Spleen (tissue), 11 donors: ENCODE data around the gene CAMTA1. TPM values are rescaled to one million over a fixed set of nuclear protein-coding genes. Genes with fewer than 3 reads are reported as not detected.

Experiments used
- DNase-seq: peaks from one replicate; pipeline ENCODE4 v3.0.0-alpha.2; 2020
- H3K27ac ChIP-seq, 8 donors: fragments of 200-600 bp; sonication (generic) in 7 of 8; 1 replicate in 4 of 8; 2 replicates in 4 of 8; pipeline versions ENCODE4 v1.5.0 to v1.8.0; 2016 to 2021; ENCODE audit warnings: inconsistent platforms in 4 of 8, mild to moderate bottlenecking in 4 of 8, moderate library complexity in 1 of 8
- H3K27me3 ChIP-seq, 7 donors: fragments of 200-600 bp; sonication (generic) in 6 of 7; replicated peaks in 1 of 7; 1 replicate in 4 of 7; 2 replicates in 3 of 7; pipeline versions ENCODE4 v1.5.0 to v1.8.0; 2016 to 2021; ENCODE audit warnings: inconsistent platforms in 3 of 7, mild to moderate bottlenecking in 1 of 7
- H3K36me3 ChIP-seq, 6 donors: fragments of 200-600 bp; sonication (generic) in 5 of 6; 1 replicate in 4 of 6; 2 replicates in 2 of 6; pipeline versions ENCODE4 v1.5.0 to v1.8.0; 2016 to 2021; ENCODE audit warnings: inconsistent platforms in 2 of 6
- H3K4me1 ChIP-seq, 6 donors: fragments of 200-600 bp; sonication (generic) in 5 of 6; 1 replicate in 3 of 6; 2 replicates in 3 of 6; pipeline versions ENCODE4 v1.5.0 to v1.8.0; 2016 to 2021; ENCODE audit warnings: inconsistent platforms in 3 of 6
- H3K4me3 ChIP-seq, 8 donors: fragments of 200-600 bp; sonication (generic) in 7 of 8; 1 replicate in 4 of 8; 2 replicates in 4 of 8; pipeline versions ENCODE4 v1.5.0 to v1.8.0; 2016 to 2021; ENCODE audit warnings: inconsistent platforms in 4 of 8, mild to moderate bottlenecking in 4 of 8, moderate library complexity in 2 of 8
- H3K9me3 ChIP-seq, 8 donors: fragments of 200-600 bp; sonication (generic) in 7 of 8; 1 replicate in 4 of 8; 2 replicates in 4 of 8; pipeline versions ENCODE4 v1.5.0 to v1.8.0; 2016 to 2021; ENCODE audit warnings: inconsistent platforms in 4 of 8
- CTCF ChIP-seq, 11 experiments: fragments of 200-600 bp in 7 of 11; fragments of 450-650 bp in 4 of 11; sonication (generic) in 4 of 11; IDR thresholded peaks in 8 of 11; conservative IDR thresholded peaks in 3 of 11; 1 replicate in 7 of 11; 2 replicates in 4 of 11; pipeline versions ENCODE4 v1.4.0 to v1.8.0; 2016 to 2021; ENCODE audit warnings: antibody characterized with exemption in 11 of 11, inconsistent platforms in 4 of 11, mild to moderate bottlenecking in 1 of 11
- POLR2A ChIP-seq, 3 donors: fragments of 450-650 bp; IDR thresholded peaks; one replicate each; pipeline ENCODE4 v1.5.1; 2017; ENCODE audit warnings: antibody characterized with exemption in 3 of 3, mild to moderate bottlenecking in 1 of 3
- POLR2AphosphoS5 ChIP-seq, 3 donors: sonication (generic); formaldehyde crosslinking; IDR thresholded peaks; one replicate each; pipeline ENCODE4 v1.5.1; 2017; ENCODE audit warnings: antibody characterized with exemption in 3 of 3
- WGBS, 5 donors: extraction: QIAGEN DNeasy Blood & Tissue Kit in 3 of 5; methylation state at CpG; one replicate each; pipeline versions ENCODE4 v1.1.5 to v1.1.7; 2013 to 2018; 5-methylcytosine and 5-hydroxymethylcytosine counted together
- intact Hi-C: fragments of 100-400 bp; cut with DNase I; formaldehyde crosslinking; loops from one replicate; pipeline ENCODE4 v1.15.0; 2023; ENCODE audit warnings: low total_unique reads
- polyA plus RNA-seq, 3 donors: library from polyadenylated mRNA; stranded (reverse); fragments of 200-250 nt; gene quantifications; one replicate each; pipeline ENCODE4 v1.2.1, GENCODE V29; 2013
- total RNA-seq, 7 donors: library from RNA; depleted of rRNA in 3 of 7; stranded (reverse); fragments of >200 nt in 3 of 7; fragmentation: NEBNext Ultra II Directional in 4 of 7; extraction: Animal tissue kit (Norgen Biotek cat#: 25700) in 4 of 7; gene quantifications; one replicate each; pipeline versions ENCODE4 v1.1.0 to v1.2.1, GENCODE V29; 2016 to 2021
- donor health status: healthy with polysubstance abuse.
- donor health status: DM: no; HTN: no; CAD: no; lungs with moderate emphysema.
- donor health status: DM: no; HTN: no; CAD: no.
- donor health status: Bipolar disorder and iron deficiency.
- donor health status: healthy.
- donor health status: DM: no; HTN: no; CAD: no.
- donor health status: DM: yes; HTN: yes; CAD: no.

The CAMTA1 gene
- total and polyA plus RNA-seq, 10 donors = 53.0 to 106 (median 77.3) TPM

- peak; percentile 76 for DNase-seq
- H3K27ac ChIP-seq = peak overlapping the region in 6 of 8 donors; percentile 41 to 75 (median 72)
- H3K27me3 ChIP-seq = no peaks in the 10 kb centered on the region
- intact Hi-C loops = no loop called here
- 45 to 54% (median 49%) methylated on average over 16 to 17 of the region's 17 CpGs for WGBS, 5 donors
- no peaks in the 10 kb centered on the region for H3K36me3 ChIP-seq
- H3K4me1 ChIP-seq = peaks cover 0 to 21% (median 14%) of the 10 kb centered on the region in 6 donors
- no peaks in the 10 kb centered on the region for H3K9me3 ChIP-seq
- no peak for TF ChIP-seq POLR2A (IDR thresholded peaks at IDR 0.05)
- TF ChIP-seq POLR2AphosphoS5 (IDR thresholded peaks at IDR 0.05) = peak in 1 of 3 donors; percentile 67
- no peak overlapping the region for H3K4me3 ChIP-seq
Observed at GRCh38 chr1:7427605-7428300, 642.5 kb downstream of the CAMTA1 start.

GRCh38 chr1:7429290-7429689, 644.0 kb downstream of the CAMTA1 start:
- DNase-seq = no peak
- Histone ChIP-seq H3K27ac (no peak overlapping the region), H3K4me3 (no peak overlapping the region), H3K36me3 (no peaks in the 10 kb centered on the region), H3K9me3 (peaks cover 0 to 7% (median 0%) of the 10 kb centered on the region in 8 donors), H3K27me3 (no peaks in the 10 kb centered on the region), H3K4me1 (peaks cover 3 to 34% (median 21%) of the 10 kb centered on the region in 6 donors)
- TF ChIP-seq CTCF (IDR thresholded peaks at IDR 0.05 in 8 of 11, conservative IDR thresholded peaks at IDR 0.05 in 3 of 11) (no peak), POLR2A (IDR thresholded peaks at IDR 0.05) (no peak), POLR2AphosphoS5 (IDR thresholded peaks at IDR 0.05) (no peak)
- WGBS, 5 donors = 91 to 99% (median 95%) methylated on average over 3 of the region's 3 CpGs
- intact Hi-C loops = no loop called here

GRCh38 chr1:7430047-7430608, 644.9 kb downstream of the CAMTA1 start:
- Histone ChIP-seq H3K36me3 (no peaks in the 10 kb centered on the region), H3K9me3 (peaks cover 0 to 10% (median 0%) of the 10 kb centered on the region in 8 donors), H3K27me3 (no peaks in the 10 kb centered on the region), H3K4me3 (no peak overlapping the region), H3K4me1 (peaks cover 3 to 34% (median 21%) of the 10 kb centered on the region in 6 donors), H3K27ac (no peak overlapping the region)
- peak; percentile 14 for DNase-seq
- intact Hi-C loops = loop anchor here (5.0 kb wide), 1 partner anchor 43 kb away; no protein-coding TSS in a partner anchor
- TF ChIP-seq CTCF (IDR thresholded peaks at IDR 0.05 in 8 of 11, conservative IDR thresholded peaks at IDR 0.05 in 3 of 11) = no peak
- no peak for TF ChIP-seq POLR2AphosphoS5 (IDR thresholded peaks at IDR 0.05)
- no peak for TF ChIP-seq POLR2A (IDR thresholded peaks at IDR 0.05)
- WGBS, 5 donors = 83 to 96% (median 92%) methylated on average over 6 to 7 of the region's 7 CpGs

- Histone ChIP-seq H3K4me3 (no peak overlapping the region), H3K36me3 (no peaks in the 10 kb centered on the region), H3K9me3 (peaks cover 0 to 10% (median 0%) of the 10 kb centered on the region in 8 donors), H3K4me1 (peaks cover 3 to 34% (median 21%) of the 10 kb centered on the region in 6 donors), H3K27ac (no peak overlapping the region), H3K27me3 (no peaks in the 10 kb centered on the region)
- intact Hi-C loops = loop anchor here (5.0 kb wide), 1 partner anchor 43 kb away; no protein-coding TSS in a partner anchor
- 77 to 88% (median 88%) methylated on average over 1 of the region's 1 CpG for WGBS, 5 donors
- TF ChIP-seq CTCF (IDR thresholded peaks at IDR 0.05 in 8 of 11, conservative IDR thresholded peaks at IDR 0.05 in 3 of 11) = no peak
- no peak for DNase-seq
Observed at GRCh38 chr1:7430691-7431090, 645.4 kb downstream of the CAMTA1 start.
